ENCODE data around the gene ACAP3.

Gene ACAP3

DNA sequence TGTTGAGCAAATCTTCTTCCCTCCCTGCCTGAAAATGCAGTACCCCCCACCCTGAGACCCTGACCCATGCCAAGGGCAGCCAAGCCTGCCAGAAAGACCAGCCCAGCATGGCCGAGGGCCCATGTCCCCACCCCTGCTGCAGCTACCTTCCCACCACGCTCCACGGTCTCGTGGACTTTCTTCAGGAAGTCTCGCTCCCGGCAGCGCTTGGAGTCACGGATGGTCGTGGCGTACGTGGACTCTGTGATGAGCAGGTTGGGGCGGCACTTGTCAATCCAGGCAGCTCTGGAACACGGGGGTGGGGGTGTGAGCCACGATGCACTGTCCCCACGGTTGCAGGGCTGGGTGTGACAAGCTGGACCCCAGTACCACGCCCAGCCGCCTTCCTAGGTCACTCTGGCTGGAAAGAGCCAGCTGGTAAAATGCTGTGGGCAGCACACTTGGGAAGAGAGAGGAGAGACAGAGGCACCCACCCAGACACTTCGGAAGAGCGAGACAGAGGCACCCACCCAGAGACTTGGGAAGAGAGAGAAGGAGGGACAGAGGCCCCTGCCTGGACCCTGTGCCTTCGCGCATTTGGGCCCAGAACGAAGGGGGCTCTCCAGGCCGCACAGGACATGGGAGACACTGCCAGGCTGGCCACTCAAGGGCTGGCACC is 7.1 kb upstream of the ACAP3 start:
- Histone ChIP-seq H3K4me2 (ENCODE audit: low read depth, low read length, poor library complexity, severe bottlenecking) (no peak overlapping the region), H4K20me1 (ENCODE audit: insufficient read depth, low read length, poor library complexity, severe bottlenecking) (peaks cover 18% of the 10 kb centered on the region)

GRCh38 chr1:1314237-1314586 is 6.5 kb upstream of the ACAP3 start:
- TF ChIP-seq EZH2phosphoT487 (IDR thresholded peaks at IDR 0.05; ENCODE audit: borderline replicate concordance) = no peak
- TF ChIP-seq, protein P1, sequence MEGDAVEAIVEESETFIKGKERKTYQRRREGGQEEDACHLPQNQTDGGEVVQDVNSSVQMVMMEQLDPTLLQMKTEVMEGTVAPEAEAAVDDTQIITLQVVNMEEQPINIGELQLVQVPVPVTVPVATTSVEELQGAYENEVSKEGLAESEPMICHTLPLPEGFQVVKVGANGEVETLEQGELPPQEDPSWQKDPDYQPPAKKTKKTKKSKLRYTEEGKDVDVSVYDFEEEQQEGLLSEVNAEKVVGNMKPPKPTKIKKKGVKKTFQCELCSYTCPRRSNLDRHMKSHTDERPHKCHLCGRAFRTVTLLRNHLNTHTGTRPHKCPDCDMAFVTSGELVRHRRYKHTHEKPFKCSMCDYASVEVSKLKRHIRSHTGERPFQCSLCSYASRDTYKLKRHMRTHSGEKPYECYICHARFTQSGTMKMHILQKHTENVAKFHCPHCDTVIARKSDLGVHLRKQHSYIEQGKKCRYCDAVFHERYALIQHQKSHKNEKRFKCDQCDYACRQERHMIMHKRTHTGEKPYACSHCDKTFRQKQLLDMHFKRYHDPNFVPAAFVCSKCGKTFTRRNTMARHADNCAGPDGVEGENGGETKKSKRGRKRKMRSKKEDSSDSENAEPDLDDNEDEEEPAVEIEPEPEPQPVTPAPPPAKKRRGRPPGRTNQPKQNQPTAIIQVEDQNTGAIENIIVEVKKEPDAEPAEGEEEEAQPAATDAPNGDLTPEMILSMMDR (conservative IDR thresholded peaks at IDR 0.05; ENCODE audit: low read length) = no peak
- no peaks in the 10 kb centered on the region for H3K9me2 ChIP-seq (replicated peaks; ENCODE audit: low read depth, low read length)
- peaks cover 40% of the 10 kb centered on the region; the same call in 1 of the 2 replicates for H3K36me3 ChIP-seq (ENCODE audit: insufficient read depth, low read length)
- peaks cover 29% of the 10 kb centered on the region; the same call in 1 of the 2 replicates for H3K79me2 ChIP-seq (ENCODE audit: insufficient read depth, low read length)
- H2AFZ ChIP-seq (ENCODE audit: low read length) = no peak overlapping the region
- no peak overlapping the region for H3K4me2 ChIP-seq (ENCODE audit: low read depth, low read length, poor library complexity, severe bottlenecking)
- no peak overlapping the region for H3K4me3 ChIP-seq (ENCODE audit: low read length, poor library complexity, severe bottlenecking)
- no peaks in the 10 kb centered on the region for H3K27me3 ChIP-seq (ENCODE audit: insufficient read depth, low read length, poor library complexity, severe bottlenecking)
- no peaks in the 10 kb centered on the region for H3K9me3 ChIP-seq (ENCODE audit: insufficient read depth, low read depth, low read length)
- peaks cover 23% of the 10 kb centered on the region for H4K20me1 ChIP-seq (ENCODE audit: insufficient read depth, low read length, poor library complexity, severe bottlenecking)
- peaks cover 8% of the 10 kb centered on the region for H3K4me1 ChIP-seq (ENCODE audit: insufficient read depth, low read length, poor library complexity, severe bottlenecking)
- no peaks in the 10 kb centered on the region for H3F3A ChIP-seq (ENCODE audit: low read depth)
- no peak overlapping the region for H3K9ac ChIP-seq (ENCODE audit: low read depth, low read length, poor library complexity, severe bottlenecking)

More for the DNA sequence above, 7.1 kb upstream of the ACAP3 start:
- Histone ChIP-seq H3K36me3 (ENCODE audit: insufficient read depth, low read length) (peaks cover 40% of the 10 kb centered on the region; the same call in 1 of the 2 replicates), H3F3A (ENCODE audit: low read depth) (no peaks in the 10 kb centered on the region), H3K9ac (ENCODE audit: low read depth, low read length, poor library complexity, severe bottlenecking) (no peak overlapping the region), H3K4me3 (ENCODE audit: low read length, poor library complexity, severe bottlenecking) (no peak overlapping the region), H3K4me1 (ENCODE audit: insufficient read depth, low read length, poor library complexity, severe bottlenecking) (peaks cover 5% of the 10 kb centered on the region), H3K9me2 (replicated peaks; ENCODE audit: low read depth, low read length) (no peaks in the 10 kb centered on the region), H3K27me3 (ENCODE audit: insufficient read depth, low read length, poor library complexity, severe bottlenecking) (no peaks in the 10 kb centered on the region), H2AFZ (ENCODE audit: low read length) (no peak overlapping the region), H3K9me3 (ENCODE audit: insufficient read depth, low read depth, low read length) (no peaks in the 10 kb centered on the region), H3K79me2 (ENCODE audit: insufficient read depth, low read length) (peaks cover 29% of the 10 kb centered on the region; the same call in 1 of the 2 replicates)
- TF ChIP-seq EZH2phosphoT487 (IDR thresholded peaks at IDR 0.05; ENCODE audit: borderline replicate concordance) = no peak
- TF ChIP-seq, protein P1 (conservative IDR thresholded peaks at IDR 0.05; ENCODE audit: low read length) = no peak

- Histone ChIP-seq H3K27me3 (ENCODE audit: insufficient read depth, low read length, poor library complexity, severe bottlenecking) (no peaks in the 10 kb centered on the region), H3K9me2 (replicated peaks; ENCODE audit: low read depth, low read length) (no peaks in the 10 kb centered on the region), H3K4me3 (ENCODE audit: low read length, poor library complexity, severe bottlenecking) (no peak overlapping the region), H3K79me2 (ENCODE audit: insufficient read depth, low read length) (peaks cover 30% of the 10 kb centered on the region; the same call in 1 of the 2 replicates), H3K4me1 (ENCODE audit: insufficient read depth, low read length, poor library complexity, severe bottlenecking) (peaks cover 12% of the 10 kb centered on the region), H3K36me3 (ENCODE audit: insufficient read depth, low read length) (peaks cover 40% of the 10 kb centered on the region; the same call in 1 of the 2 replicates), H3K9ac (ENCODE audit: low read depth, low read length, poor library complexity, severe bottlenecking) (no peak overlapping the region), H3K9me3 (ENCODE audit: insufficient read depth, low read depth, low read length) (no peaks in the 10 kb centered on the region), H3F3A (ENCODE audit: low read depth) (no peaks in the 10 kb centered on the region), H3K4me2 (ENCODE audit: low read depth, low read length, poor library complexity, severe bottlenecking) (no peak overlapping the region), H2AFZ (ENCODE audit: low read length) (no peak overlapping the region), H4K20me1 (ENCODE audit: insufficient read depth, low read length, poor library complexity, severe bottlenecking) (peaks cover 24% of the 10 kb centered on the region)
- no peak for TF ChIP-seq EZH2phosphoT487 (IDR thresholded peaks at IDR 0.05; ENCODE audit: borderline replicate concordance)
- TF ChIP-seq, protein P1 (conservative IDR thresholded peaks at IDR 0.05; ENCODE audit: low read length) = no peak
Observed at GRCh38 chr1:1313500-1314236, 5.9 kb upstream of the ACAP3 start.

Data from Loucy (cell line).